K562 (cell line): ENCODE measurements around the gene NCL. TPM values are rescaled to one million over a fixed set of nuclear protein-coding genes. Genes with fewer than 3 reads are reported as not detected.

Source experiments
- ATAC-seq: fragments of 200-7000 bp; cut with Tn5 transposase; 3 replicates; pipeline ENCODE4 v1.9.1; 2020; ENCODE audit warnings: moderate library complexity
- BruUV-seq: library from RNA; stranded (reverse); fragments of 400-500 nt; replicated peaks from 2 replicates; lab custom pipeline; 2021; lab: Mats Ljungman, UMichigan
- CTCF ChIA-PET: fragments of 300-600 bp; formaldehyde crosslinking; extraction: SDS; loops from one replicate; lab custom pipeline; 2021; ENCODE audit warnings: low intra/inter-chr PET ratio; lab: Yijun Ruan, JAX
- POLR2A ChIA-PET: fragments of 300-600, 350-650 bp; sonication (Branson Sonifier 250); formaldehyde crosslinking; extraction: SDS; loops from one replicate; lab custom pipeline; 2021; ENCODE audit warnings: antibody characterized with exemption, inconsistent platforms; lab: Yijun Ruan, JAX
- DNase-seq, 4 experiments: peaks; one replicate each; pipeline versions ENCODE4 v3.0.0 to v3.0.0-alpha.2; 2011 to 2018; ENCODE audit warnings: low spot score in 3 of 4, mixed read lengths in 3 of 4; ENCODE audit errors: extremely low read depth in 1 of 4
- FAIRE-seq: peaks from 2 replicates; lab custom pipeline; 2011; peaks lifted over from hg19 to GRCh38; lab: Jason Lieb, UNC
- H2AFZ ChIP-seq: 2 replicates; pipeline ENCODE4 v1.6.0; 2011; ENCODE audit warnings: low read depth, low read length, control low read depth, inconsistent platforms
- H3K27ac ChIP-seq: fragments of 200-600 bp; 3 replicates; pipeline ENCODE4 v1.8.0; 2011; ENCODE audit warnings: low read depth, mild to moderate bottlenecking, control low read depth, inconsistent platforms, low read length, moderate library complexity, mixed read lengths; ENCODE audit errors: extremely low read depth
- H3K27me3 ChIP-seq, 2 experiments: fragments of 300-600 bp in 1 of 2; 2 replicates in 1 of 2; 3 replicates in 1 of 2; pipeline versions ENCODE4 v1.6.0 to v1.8.0; 2011; ENCODE audit warnings: inconsistent platforms in 2 of 2, low read length in 2 of 2, mild to moderate bottlenecking in 1 of 2, mixed read lengths in 1 of 2, moderate library complexity in 1 of 2; ENCODE audit not compliant: control insufficient read depth in 2 of 2, insufficient read depth in 2 of 2
- H3K36me3 ChIP-seq: fragments of 300-600 bp; 3 replicates; pipeline ENCODE4 v1.8.0; 2011; ENCODE audit warnings: mild to moderate bottlenecking, low read length, inconsistent platforms; ENCODE audit not compliant: control insufficient read depth, insufficient read depth
- H3K4me1 ChIP-seq, 2 experiments: fragments of 200-600 bp in 1 of 2; replicated peaks in 1 of 2; 2 replicates in 1 of 2; 3 replicates in 1 of 2; pipeline versions ENCODE4 v1.5.1 to v1.8.0; 2011; ENCODE audit warnings: inconsistent platforms in 2 of 2, low read length in 2 of 2, mild to moderate bottlenecking in 1 of 2, mixed read lengths in 1 of 2, moderate library complexity in 1 of 2; ENCODE audit not compliant: control insufficient read depth in 2 of 2, insufficient read depth in 2 of 2
- H3K4me2 ChIP-seq: 2 replicates; pipeline ENCODE4 v1.6.1; 2011; ENCODE audit warnings: low read length, control low read depth, inconsistent platforms, mixed read lengths; ENCODE audit not compliant: insufficient read depth
- H3K4me3 ChIP-seq: fragments of 200-600 bp; sonication (generic), shearing (Covaris generic); 2 replicates; pipeline ENCODE4 v1.5.1; 2016; ENCODE audit warnings: control low read depth, inconsistent platforms
- H3K79me2 ChIP-seq: fragments of 200-600 bp; 3 replicates; pipeline ENCODE4 v1.8.0; 2011; ENCODE audit warnings: low read length, inconsistent platforms; ENCODE audit not compliant: control insufficient read depth, insufficient read depth
- H3K9ac ChIP-seq, 2 experiments: 2 replicates each; pipeline versions ENCODE4 v1.6.0 to v1.6.1; 2011; ENCODE audit warnings: low read depth in 2 of 2, low read length in 2 of 2, control low read depth in 1 of 2, inconsistent platforms in 1 of 2, mild to moderate bottlenecking in 1 of 2, mixed read lengths in 1 of 2; ENCODE audit not compliant: insufficient read depth in 1 of 2
- H3K9me1 ChIP-seq: one replicate; pipeline ENCODE4 v1.6.0; 2011; ENCODE audit warnings: inconsistent platforms, mild to moderate bottlenecking, low read length, moderate library complexity; ENCODE audit not compliant: control insufficient read depth, insufficient read depth
- H3K9me3 ChIP-seq: replicated peaks from 2 replicates; pipeline ENCODE4 v1.5.1; 2011; ENCODE audit warnings: low read depth, low read length, inconsistent platforms; ENCODE audit not compliant: control insufficient read depth, insufficient read depth
- H4K20me1 ChIP-seq: replicated peaks from 2 replicates; pipeline ENCODE4 v1.6.1; 2011; ENCODE audit warnings: low read length, inconsistent platforms, mixed read lengths; ENCODE audit not compliant: control insufficient read depth, insufficient read depth
- ARID1B ChIP-seq: fragments of 450-650 bp; IDR thresholded peaks from 2 replicates; pipeline ENCODE4 v1.6.1; 2016; ENCODE audit warnings: antibody characterized with exemption, mild to moderate bottlenecking, inconsistent platforms
- BACH1 ChIP-seq: fragments of 200-800 bp; sonication (Bioruptor generic); IDR thresholded peaks from 2 replicates; pipeline ENCODE4 v1.6.1; 2016; ENCODE audit warnings: missing genetic modification characterization, missing compliant biosample characterization
- BRD4 ChIP-seq: fragments of 200-600 bp; sonication (generic); IDR thresholded peaks from 2 replicates; pipeline ENCODE4 v1.6.1; 2017; ENCODE audit warnings: inconsistent platforms
- CBFA2T3 ChIP-seq: fragments of 450-650 bp; IDR thresholded peaks from 2 replicates; pipeline ENCODE4 v1.6.1; 2017
- COPS2 ChIP-seq: fragments of 450-650 bp; conservative IDR thresholded peaks from 2 replicates; pipeline ENCODE4 v1.6.1; 2016; ENCODE audit warnings: mild to moderate bottlenecking, moderate library complexity
- JUN ChIP-seq, 2 experiments: sonication (generic) in 1 of 2; formaldehyde crosslinking in 1 of 2; IDR thresholded peaks; 2 replicates each; pipeline versions ENCODE4 v1.6.1 to v1.8.0; 2012 to 2022; ENCODE audit warnings: borderline replicate concordance in 2 of 2, mild to moderate bottlenecking in 2 of 2, improper control_type of control experiment in 1 of 2, low read depth in 1 of 2, low read length in 1 of 2, missing genetic modification reagents in 1 of 2
- KLF6 ChIP-seq: fragments of 250-450 bp; sonication (Bioruptor Pico); IDR thresholded peaks from 2 replicates; pipeline ENCODE4 v1.4.0; 2020; ENCODE audit warnings: mild to moderate bottlenecking, moderate library complexity, borderline replicate concordance
- LEF1 ChIP-seq: fragments of 450-650 bp; IDR thresholded peaks from 2 replicates; pipeline ENCODE4 v1.6.1; 2016; ENCODE audit warnings: mild to moderate bottlenecking
- MCM2 ChIP-seq: fragments of 450-650 bp; IDR thresholded peaks from 2 replicates; pipeline ENCODE4 v1.6.1; 2017; ENCODE audit warnings: low read depth, mild to moderate bottlenecking
- MTA2 ChIP-seq: fragments of 450-650 bp; IDR thresholded peaks from 2 replicates; pipeline ENCODE4 v1.6.1; 2016; ENCODE audit warnings: low read depth
- NONO ChIP-seq, 2 experiments: fragments of 200-400 bp in 1 of 2; fragments of 450-650 bp in 1 of 2; formaldehyde crosslinking in 1 of 2; IDR thresholded peaks; 2 replicates each; pipeline ENCODE4 v1.6.1; 2017; ENCODE audit warnings: low read depth in 2 of 2, mild to moderate bottlenecking in 2 of 2, moderate library complexity in 2 of 2, low read length in 1 of 2
- RB1 ChIP-seq: fragments of 450-650 bp; IDR thresholded peaks from 2 replicates; pipeline ENCODE4 v1.6.1; 2017; ENCODE audit warnings: low read depth, mild to moderate bottlenecking
- RBBP5 ChIP-seq: fragments of 200-600 bp; sonication (generic); IDR thresholded peaks from 2 replicates; pipeline ENCODE4 v1.6.1; 2012; ENCODE audit warnings: borderline replicate concordance, mild to moderate bottlenecking, low read length, control low read depth, inconsistent platforms; ENCODE audit not compliant: insufficient read depth, poor library complexity, severe bottlenecking
- RBM34 ChIP-seq: fragments of 200-400 bp; formaldehyde crosslinking; IDR thresholded peaks from 2 replicates; pipeline ENCODE4 v1.6.1; 2018; ENCODE audit warnings: low read length, borderline replicate concordance; ENCODE audit not compliant: insufficient read depth
- SMARCA4 ChIP-seq: fragments of 450-650 bp; IDR thresholded peaks from 2 replicates; pipeline ENCODE4 v1.6.1; 2016
- TAL1 ChIP-seq: fragments of 450-650 bp; IDR thresholded peaks from 2 replicates; pipeline ENCODE4 v1.6.1; 2016; ENCODE audit warnings: mild to moderate bottlenecking
- TRIM28 ChIP-seq: fragments of 450-650 bp; IDR thresholded peaks from 2 replicates; pipeline ENCODE4 v1.6.1; 2017
- ZKSCAN1 ChIP-seq: fragments of 150-350 bp; IDR thresholded peaks from 2 replicates; pipeline ENCODE4 v1.6.1; 2016; ENCODE audit warnings: low read depth, low read length
- ZKSCAN3 ChIP-seq: fragments of 250-450 bp; sonication (Bioruptor Pico); IDR thresholded peaks from 2 replicates; pipeline ENCODE4 v1.4.0; 2020
- ZNF146 ChIP-seq: IDR thresholded peaks from one replicate; pipeline ENCODE4 v1.6.1; 2018; ENCODE audit warnings: missing compliant biosample characterization; ENCODE audit not compliant: unreplicated experiment
- ZNF444 ChIP-seq: fragments of 250-450 bp; sonication (Bioruptor Pico); IDR thresholded peaks from 2 replicates; pipeline ENCODE4 v1.4.0; 2020; ENCODE audit warnings: mild to moderate bottlenecking, moderate library complexity
- WGBS: fragments of 100-300 bp; shearing (Covaris generic); methylation state at CpG from one replicate; pipeline ENCODE4 v1.1.6; 2016; ENCODE audit warnings: low coverage, mixed read lengths; ENCODE audit not compliant: insufficient coverage; ENCODE audit errors: missing lambda C conversion rate; 5-methylcytosine and 5-hydroxymethylcytosine counted together
- in situ Hi-C: fragments of 300-500 bp; cut with MboI; formaldehyde crosslinking; loops from 4 replicates; pipeline ENCODE4 v1.15.0; 2018; ENCODE audit warnings: inconsistent platforms, mixed read lengths
- intact Hi-C: fragments of 100-400 bp; cut with micrococcal nuclease; formaldehyde crosslinking; loops from 2 replicates; pipeline ENCODE4 v1.14.2; 2022
- polyA plus RNA-seq, 8 experiments: library from polyadenylated mRNA; depleted of rRNA in 4 of 8; stranded (reverse) in 5 of 8; unstranded in 3 of 8; fragments of >200 nt; fragmentation: Nextera tagmentation in 2 of 8; fragmentation: Illumina TruSeq in 1 of 8; extraction: Ambion mirVana in 2 of 8; extraction: Trizol in 1 of 8; gene quantifications; 2 replicates each; pipeline versions ENCODE4 v1.2.1 to v1.2.3, GENCODE V29; 2011 to 2014; ENCODE audit warnings: inconsistent platforms in 1 of 8, missing spikeins in 1 of 8
- total RNA-seq, 7 experiments: library from RNA; depleted of rRNA in 6 of 7; stranded (reverse); fragments of >200 nt in 6 of 7; fragmentation: Illumina TruSeq in 2 of 7; extraction: Trizol in 2 of 7; gene quantifications; 2 replicates each; pipeline versions ENCODE4 v1.2.1 to v1.2.3, GENCODE V29; 2011 to 2021; ENCODE audit warnings: low replicate concordance in 1 of 7
- TF ChIP-seq, protein P1 (sequence below): fragments of 250-450 bp; sonication (Bioruptor Pico); IDR thresholded peaks from 2 replicates; pipeline ENCODE4 v1.4.0; 2020; ENCODE audit warnings: mild to moderate bottlenecking, moderate library complexity
- TF ChIP-seq, protein P2 (sequence below): fragments of 150-350 bp; conservative IDR thresholded peaks from 2 replicates; pipeline ENCODE4 v1.6.1; 2014; ENCODE audit warnings: low read length

The NCL gene
- total and polyA plus RNA-seq, 9 of the 15 experiments (the other 6 are each of a cell fraction or from before 2014, with no cell fraction given) = 80.9 to 732 (median 361) TPM

DNA sequence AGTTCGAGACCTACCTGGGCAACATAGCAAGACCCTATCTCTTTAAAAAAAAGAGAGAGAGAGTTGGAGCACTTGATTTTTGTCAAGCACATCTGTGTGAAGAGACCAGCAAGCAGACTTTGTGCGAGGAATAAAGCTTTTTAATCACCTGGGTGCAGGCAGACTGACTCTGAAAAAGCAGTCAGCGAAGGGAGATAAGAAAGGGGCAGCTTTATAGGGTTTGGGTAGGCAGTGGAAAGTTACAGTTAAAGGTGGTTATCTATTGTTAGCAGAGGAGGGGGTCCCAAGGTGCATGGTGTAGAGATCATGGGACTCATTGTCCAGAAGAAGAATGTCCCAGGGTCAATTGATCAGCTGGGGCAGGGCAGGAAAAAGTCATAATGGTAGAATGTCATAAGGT, 34.4 kb downstream of the NCL start:
- no peak for ATAC-seq
- Histone ChIP-seq H3K4me3 (no peak overlapping the region), H3K27ac (no peak overlapping the region), H3K9me1 (no peaks in the 10 kb centered on the region), H2AFZ (no peak overlapping the region), H4K20me1 (no peaks in the 10 kb centered on the region), H3K9me3 (peaks cover 2% of the 10 kb centered on the region; the same call in 1 of the 2 replicates), H3K4me1 (no peaks in the 10 kb centered on the region), H3K79me2 (no peaks in the 10 kb centered on the region), H3K36me3 (no peaks in the 10 kb centered on the region), H3K27me3 (peaks cover 0 to 19% of the 10 kb centered on the region in 2 experiments; a peak in 2 of 5 replicates), H3K4me2 (no peak overlapping the region), H3K9ac (no peak overlapping the region)
- intact Hi-C loops = no loop called here
- ChIA-PET POLR2A (interaction anchor here (0.7 kb wide), 1 partner anchor 191 kb away, joined by 3 read pairs; no protein-coding TSS in a partner anchor), CTCF (no interaction called here)
- in situ Hi-C loops = no loop called here
- FAIRE-seq = no peak
- BruUV-seq = no TSS peak
- 6% methylated on average over 2 of the region's 3 CpGs for WGBS
- DNase-seq = no peak
- TF ChIP-seq, protein P1, sequence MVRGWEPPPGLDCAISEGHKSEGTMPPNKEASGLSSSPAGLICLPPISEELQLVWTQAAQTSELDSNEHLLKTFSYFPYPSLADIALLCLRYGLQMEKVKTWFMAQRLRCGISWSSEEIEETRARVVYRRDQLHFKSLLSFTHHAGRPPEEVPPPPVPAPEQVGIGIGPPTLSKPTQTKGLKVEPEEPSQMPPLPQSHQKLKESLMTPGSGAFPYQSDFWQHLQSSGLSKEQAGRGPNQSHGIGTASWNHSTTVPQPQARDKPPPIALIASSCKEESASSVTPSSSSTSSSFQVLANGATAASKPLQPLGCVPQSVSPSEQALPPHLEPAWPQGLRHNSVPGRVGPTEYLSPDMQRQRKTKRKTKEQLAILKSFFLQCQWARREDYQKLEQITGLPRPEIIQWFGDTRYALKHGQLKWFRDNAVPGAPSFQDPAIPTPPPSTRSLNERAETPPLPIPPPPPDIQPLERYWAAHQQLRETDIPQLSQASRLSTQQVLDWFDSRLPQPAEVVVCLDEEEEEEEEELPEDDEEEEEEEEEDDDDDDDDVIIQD (CRISPR knock-in tag) = no peak
- TF ChIP-seq RBBP5 (no peak), CBFA2T3 (peak; percentile 79), JUN (IDR thresholded peaks at IDR 0.05; ENCODE audit: borderline replicate concordance, low read depth, low read length) (no peak), JUN (CRISPR knock-in tag; IDR thresholded peaks at IDR 0.05; ENCODE audit: borderline replicate concordance) (no peak), COPS2 (no peak), RBM34 (no peak), MTA2 (peak; percentile 55; the same call in 1 of the 2 replicates), RB1 (no peak), ARID1B (peak; percentile 64), TAL1 (peak; percentile 73), KLF6 (CRISPR knock-in tag) (no peak), SMARCA4 (no peak), LEF1 (no peak), MCM2 (no peak), BACH1 (tag) (no peak), NONO (IDR thresholded peaks at IDR 0.05; ENCODE audit: low read depth in 2 of 2, low read length in 1 of 2) (no peak), BRD4 (no peak), ZKSCAN1 (no peak), TRIM28 (no peak), ZNF146 (CRISPR knock-in tag) (no peak), ZNF444 (no peak), ZKSCAN3 (CRISPR knock-in tag) (no peak)
- TF ChIP-seq, protein P2, sequence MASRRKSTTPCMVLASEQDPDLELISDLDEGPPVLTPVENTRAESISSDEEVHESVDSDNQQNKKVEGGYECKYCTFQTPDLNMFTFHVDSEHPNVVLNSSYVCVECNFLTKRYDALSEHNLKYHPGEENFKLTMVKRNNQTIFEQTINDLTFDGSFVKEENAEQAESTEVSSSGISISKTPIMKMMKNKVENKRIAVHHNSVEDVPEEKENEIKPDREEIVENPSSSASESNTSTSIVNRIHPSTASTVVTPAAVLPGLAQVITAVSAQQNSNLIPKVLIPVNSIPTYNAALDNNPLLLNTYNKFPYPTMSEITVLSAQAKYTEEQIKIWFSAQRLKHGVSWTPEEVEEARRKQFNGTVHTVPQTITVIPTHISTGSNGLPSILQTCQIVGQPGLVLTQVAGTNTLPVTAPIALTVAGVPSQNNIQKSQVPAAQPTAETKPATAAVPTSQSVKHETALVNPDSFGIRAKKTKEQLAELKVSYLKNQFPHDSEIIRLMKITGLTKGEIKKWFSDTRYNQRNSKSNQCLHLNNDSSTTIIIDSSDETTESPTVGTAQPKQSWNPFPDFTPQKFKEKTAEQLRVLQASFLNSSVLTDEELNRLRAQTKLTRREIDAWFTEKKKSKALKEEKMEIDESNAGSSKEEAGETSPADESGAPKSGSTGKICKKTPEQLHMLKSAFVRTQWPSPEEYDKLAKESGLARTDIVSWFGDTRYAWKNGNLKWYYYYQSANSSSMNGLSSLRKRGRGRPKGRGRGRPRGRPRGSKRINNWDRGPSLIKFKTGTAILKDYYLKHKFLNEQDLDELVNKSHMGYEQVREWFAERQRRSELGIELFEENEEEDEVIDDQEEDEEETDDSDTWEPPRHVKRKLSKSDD = no peak
